ENCODE measurements around the gene B9D2. TPM values are rescaled to one million over a fixed set of nuclear protein-coding genes. Genes with fewer than 3 reads are reported as not detected.

The B9D2 gene
- total and polyA plus RNA-seq, 2 of the 4 experiments (the other 2 are of a cell fraction): 6.1 to 9.7 TPM

GRCh38 chr19:41359741-41360140 lies 4.2 kb downstream of the B9D2 start:
- Histone ChIP-seq H3K79me1 (ENCODE audit: low read depth in 1 of 2, low read length in 2 of 2) (peaks cover 9 to 22% of the 10 kb centered on the region in 2 experiments), H3K4me1 (ENCODE audit: control insufficient read depth, insufficient read depth, low read length) (peaks cover 4% of the 10 kb centered on the region), H3K4ac (ENCODE audit: low read depth, low read length) (no peak overlapping the region), H2AK5ac (ENCODE audit: low read depth, low read length) (no peak overlapping the region), H4K8ac (ENCODE audit: low read depth in 2 of 2, low read length in 2 of 2) (no peak overlapping the region), H3K23ac (ENCODE audit: low read depth, low read length) (no peak overlapping the region), H3K14ac (replicated peaks; ENCODE audit: low read depth, low read length) (no peak overlapping the region), H2AK9ac (replicated peaks; ENCODE audit: low read depth, low read length, poor library complexity) (no peak overlapping the region), H3K9ac (ENCODE audit: low read depth, low read length) (no peak overlapping the region), H3K4me2 (ENCODE audit: low read depth, low read length) (no peak overlapping the region), H3K36me3 (ENCODE audit: control insufficient read depth, insufficient read depth, low read length) (no peaks in the 10 kb centered on the region), H3K9me3 (ENCODE audit: control insufficient read depth, insufficient read depth, low read length) (no peaks in the 10 kb centered on the region), H4K91ac (ENCODE audit: insufficient read depth, low read depth, low read length) (no peak overlapping the region), H4K5ac (ENCODE audit: low read depth, low read length) (no peak overlapping the region), H3K4me3 (ENCODE audit: insufficient read depth, low read depth, low read length) (no peak overlapping the region), H3K9me1 (ENCODE audit: insufficient read depth, low read length) (peaks cover 11% of the 10 kb centered on the region), H2AFZ (replicated peaks; ENCODE audit: low read length, poor library complexity) (no peak overlapping the region), H2BK20ac (ENCODE audit: low read depth, low read length) (no peak overlapping the region), H3K56ac (ENCODE audit: extremely low read depth, insufficient read depth, low read length) (no peak overlapping the region), H2BK120ac (ENCODE audit: low read depth, low read length) (no peak overlapping the region), H2BK5ac (ENCODE audit: low read depth, low read length, poor library complexity, severe bottlenecking) (no peak overlapping the region), H3K27ac (ENCODE audit: insufficient read depth, low read length) (no peak overlapping the region), H4K20me1 (ENCODE audit: insufficient read depth, low read length) (no peaks in the 10 kb centered on the region), H3K18ac (ENCODE audit: low read depth, low read length) (no peak overlapping the region), H2BK15ac (ENCODE audit: low read depth, low read length) (no peak overlapping the region), H3K27me3 (ENCODE audit: control insufficient read depth, insufficient read depth, low read length) (no peaks in the 10 kb centered on the region)
- ATAC-seq (ENCODE audit: low read depth) (no peak), DNase-seq (no peak)
- in situ Hi-C loops (cut with MboI; ENCODE audit: low sequenced_read_pairs) (no loop called here), dilution Hi-C loops (cut with HindIII; ENCODE audit: low sequenced_read_pairs, unreplicated experiment) (no loop called here), intact Hi-C loops (cut with micrococcal nuclease) (no loop called here)
- POLR2A ChIA-PET (ENCODE audit: unreplicated experiment): no interaction called here
- CTCF ChIA-PET: no interaction called here
- WGBS, 2 experiments (ENCODE audit: extremely low coverage in 2 of 2, insufficient read length in 1 of 2): no CpG with 5 or more reads among the region's 1 CpG
- BruUV-seq (replicated peaks): no TSS peak
- TF ChIP-seq USF2 (IDR thresholded peaks at IDR 0.05; ENCODE audit: low read depth, low read length) (no peak), ELK1 (IDR thresholded peaks at IDR 0.05; ENCODE audit: borderline replicate concordance, low read depth, low read length) (no peak), MAFK (IDR thresholded peaks at IDR 0.05; ENCODE audit: low read depth, low read length) (no peak), RFX5 (IDR thresholded peaks at IDR 0.05; ENCODE audit: low read depth, low read length) (no peak), CHD1 (IDR thresholded peaks at IDR 0.05; ENCODE audit: low read depth, low read length) (no peak), CTCF (conservative IDR thresholded peaks at IDR 0.05; ENCODE audit: low read depth, low read length) (no peak), CEBPB (IDR thresholded peaks at IDR 0.05; ENCODE audit: low read depth, low read length) (no peak), RAD21 (IDR thresholded peaks at IDR 0.05; ENCODE audit: low read length) (no peak), SMC3 (IDR thresholded peaks at IDR 0.05; ENCODE audit: low read depth, low read length) (no peak), MAZ (IDR thresholded peaks at IDR 0.05; ENCODE audit: borderline replicate concordance, low read depth, low read length) (no peak), RCOR1 (IDR thresholded peaks at IDR 0.05; ENCODE audit: insufficient replicate concordance, low read length) (no peak), NFE2L2 (IDR thresholded peaks at IDR 0.05; ENCODE audit: low read depth, low read length) (no peak), FOS (IDR thresholded peaks at IDR 0.05; ENCODE audit: low read depth, low read length) (no peak), POLR2A (IDR thresholded peaks at IDR 0.05; ENCODE audit: low read depth, low read length) (no peak), BHLHE40 (IDR thresholded peaks at IDR 0.05; ENCODE audit: low read depth, low read length) (no peak), MXI1 (IDR thresholded peaks at IDR 0.05; ENCODE audit: borderline replicate concordance, low read depth, low read length) (no peak)

Measured in IMR-90 (cell line).